GM12864 (cell line): ENCODE data around the gene PRKAG2.

ENCODE experiments used
- DNase-seq: peaks from one replicate; pipeline ENCODE4 v3.0.0-alpha.2; 2011; ENCODE audit warnings: low read depth
- H3K4me3 ChIP-seq: 2 replicates; pipeline ENCODE4 v1.5.1; 2011; ENCODE audit warnings: mild to moderate bottlenecking, low read depth, low read length, control low read depth
- TF ChIP-seq, protein P1 (sequence below): IDR thresholded peaks from 2 replicates; pipeline ENCODE4 v1.5.1; 2011; ENCODE audit warnings: low read depth, mild to moderate bottlenecking, moderate library complexity, low read length, control low read depth, inconsistent platforms; ENCODE audit errors: missing control alignments

Gene PRKAG2

DNA sequence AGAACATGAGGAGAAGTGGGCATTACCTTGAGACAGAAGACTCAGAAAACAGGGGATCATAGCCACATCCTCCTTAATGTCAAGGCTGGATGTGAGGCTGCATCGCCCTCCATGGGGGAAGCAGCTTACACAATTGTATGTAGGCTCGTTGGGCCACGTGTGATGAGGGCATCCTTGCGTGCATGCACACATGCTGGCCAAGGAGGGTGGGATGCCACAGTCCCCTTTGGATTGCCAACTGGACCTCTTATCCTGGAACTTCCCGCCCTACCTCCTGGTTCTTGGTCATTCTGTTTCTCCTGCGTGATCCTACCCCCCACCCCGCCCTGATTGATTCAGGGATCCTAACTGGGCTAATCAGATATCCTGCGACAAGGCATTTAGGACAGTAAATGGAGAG is 102.0 kb downstream of the PRKAG2 start:
- TF ChIP-seq, protein P1, sequence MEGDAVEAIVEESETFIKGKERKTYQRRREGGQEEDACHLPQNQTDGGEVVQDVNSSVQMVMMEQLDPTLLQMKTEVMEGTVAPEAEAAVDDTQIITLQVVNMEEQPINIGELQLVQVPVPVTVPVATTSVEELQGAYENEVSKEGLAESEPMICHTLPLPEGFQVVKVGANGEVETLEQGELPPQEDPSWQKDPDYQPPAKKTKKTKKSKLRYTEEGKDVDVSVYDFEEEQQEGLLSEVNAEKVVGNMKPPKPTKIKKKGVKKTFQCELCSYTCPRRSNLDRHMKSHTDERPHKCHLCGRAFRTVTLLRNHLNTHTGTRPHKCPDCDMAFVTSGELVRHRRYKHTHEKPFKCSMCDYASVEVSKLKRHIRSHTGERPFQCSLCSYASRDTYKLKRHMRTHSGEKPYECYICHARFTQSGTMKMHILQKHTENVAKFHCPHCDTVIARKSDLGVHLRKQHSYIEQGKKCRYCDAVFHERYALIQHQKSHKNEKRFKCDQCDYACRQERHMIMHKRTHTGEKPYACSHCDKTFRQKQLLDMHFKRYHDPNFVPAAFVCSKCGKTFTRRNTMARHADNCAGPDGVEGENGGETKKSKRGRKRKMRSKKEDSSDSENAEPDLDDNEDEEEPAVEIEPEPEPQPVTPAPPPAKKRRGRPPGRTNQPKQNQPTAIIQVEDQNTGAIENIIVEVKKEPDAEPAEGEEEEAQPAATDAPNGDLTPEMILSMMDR = no peak
- no peak for DNase-seq
- H3K4me3 ChIP-seq = no peak overlapping the region

DNA sequence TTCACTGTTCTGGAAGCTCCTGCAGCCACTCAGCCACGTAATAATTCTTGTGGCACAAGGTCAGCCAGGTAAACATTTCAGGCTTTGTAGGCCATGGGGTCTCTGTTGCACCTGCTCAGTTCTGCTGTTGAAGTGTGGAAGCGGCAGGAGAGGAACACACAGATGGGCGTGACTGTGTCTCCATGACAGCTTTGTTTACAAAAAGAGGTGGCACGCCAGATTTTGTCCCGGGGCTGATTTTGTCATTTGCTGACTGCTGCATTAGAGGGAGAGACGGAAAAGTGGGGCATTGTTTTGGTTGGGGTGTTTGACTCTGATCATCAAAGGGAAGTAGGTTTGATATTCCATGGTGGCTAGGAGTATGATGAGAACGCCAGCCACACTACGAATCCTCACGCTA is 103.1 kb downstream of the PRKAG2 start:
- H3K4me3 ChIP-seq = no peak overlapping the region
- TF ChIP-seq, protein P1 = no peak
- no peak for DNase-seq

DNA sequence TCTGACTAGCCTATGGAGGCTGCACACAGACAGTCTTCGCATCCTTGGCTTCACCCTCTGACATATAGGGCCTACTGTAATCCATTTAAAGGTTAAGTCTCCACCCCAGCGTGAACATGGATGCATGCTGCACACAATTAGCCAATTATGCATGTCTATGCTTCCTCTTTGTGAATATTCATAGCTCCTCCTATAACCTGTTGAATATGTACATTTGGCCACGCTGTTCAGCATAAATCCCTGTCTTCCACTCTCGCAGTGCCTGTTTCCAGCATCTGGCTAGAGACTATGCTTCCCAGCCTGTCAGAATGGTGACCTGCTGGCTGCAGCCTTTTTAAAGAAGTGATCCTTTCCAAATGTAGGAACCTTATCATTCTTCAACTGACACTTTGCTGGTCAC is 106.7 kb downstream of the PRKAG2 start:
- TF ChIP-seq, protein P1 = no peak
- no peak for DNase-seq
- H3K4me3 ChIP-seq = no peak overlapping the region

DNA sequence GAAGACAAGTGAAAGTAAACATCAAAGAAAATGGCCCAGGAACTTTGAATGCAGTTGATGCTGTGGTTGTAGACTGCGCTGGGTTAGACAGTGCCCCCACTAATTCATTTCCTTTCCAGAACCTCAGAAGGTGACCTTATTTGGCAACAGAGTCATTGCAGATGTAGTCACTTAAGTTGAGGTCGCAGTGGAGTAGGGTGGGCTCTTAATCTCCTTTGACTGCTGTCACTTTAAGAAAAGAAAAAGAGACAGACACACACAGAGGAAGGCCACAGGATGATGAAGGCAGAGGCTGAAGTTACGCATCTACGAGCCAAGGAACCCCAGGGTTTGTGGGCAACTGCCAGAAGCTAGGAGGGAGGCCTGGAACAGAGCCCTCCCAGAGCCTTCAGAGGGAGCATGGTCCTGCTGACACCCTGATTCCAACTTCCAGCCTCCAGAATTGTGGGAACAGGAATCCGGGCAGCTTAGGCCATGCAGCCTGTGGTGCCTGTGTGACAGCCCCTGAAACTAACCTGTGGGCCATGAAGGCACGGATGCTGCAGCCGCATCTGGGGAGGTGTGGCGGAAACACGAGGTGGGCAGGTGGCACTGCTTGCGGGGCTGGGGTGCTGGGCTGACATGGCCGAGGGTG is 107.6 kb downstream of the PRKAG2 start:
- H3K4me3 ChIP-seq = no peak overlapping the region
- TF ChIP-seq, protein P1 = no peak
- no peak for DNase-seq

DNA sequence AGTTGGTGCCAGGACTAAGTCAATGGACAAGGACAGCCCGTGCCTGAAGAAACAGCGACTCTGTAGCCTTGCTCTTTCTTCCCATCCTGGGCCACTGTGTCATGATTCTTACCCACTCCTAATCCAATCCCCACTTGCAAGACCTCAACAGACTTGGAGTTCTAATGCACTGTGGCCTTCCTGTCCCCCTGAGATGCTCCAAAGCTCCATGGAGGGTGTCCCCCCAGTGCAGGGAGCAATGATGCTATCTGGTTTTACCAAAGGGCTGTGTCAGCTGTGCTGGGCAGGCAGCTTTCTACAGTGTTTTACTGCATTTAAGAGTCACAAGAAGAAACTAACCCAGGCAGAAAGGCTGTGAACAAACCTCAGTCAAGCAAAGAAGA is 108.1 kb downstream of the PRKAG2 start:
- H3K4me3 ChIP-seq = no peak overlapping the region
- DNase-seq = no peak
- TF ChIP-seq, protein P1 = no peak

DNA sequence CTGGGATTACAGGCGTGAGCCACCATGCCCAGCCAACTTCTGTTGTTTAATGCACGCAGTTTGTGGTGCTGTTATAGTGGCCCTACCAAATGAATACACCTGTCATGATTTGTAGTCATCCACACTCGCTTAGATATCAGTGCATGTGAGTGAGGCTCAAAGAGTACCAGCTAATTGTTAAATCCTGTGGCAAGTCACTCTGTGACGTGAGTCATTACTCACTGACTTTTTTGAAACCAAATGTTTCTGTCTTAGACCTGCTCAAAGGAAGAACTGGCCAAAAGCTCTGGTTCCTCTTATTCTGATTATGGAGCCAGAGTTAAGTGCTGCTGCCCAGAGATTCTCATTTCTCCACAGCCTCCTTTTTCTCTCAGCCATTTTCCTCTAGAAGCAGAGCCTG is 109.4 kb downstream of the PRKAG2 start:
- TF ChIP-seq, protein P1 = no peak
- DNase-seq = no peak
- no peak overlapping the region for H3K4me3 ChIP-seq
